GM18505 (cell line): ENCODE measurements around the gene ENTPD6.
"Not testable (repeated sequence)": the region's sequence is repeated elsewhere in the genome, so short reads cannot be mapped to it uniquely, and the experiment has no call there.

Experiments used
- ATAC-seq: cut with Tn5 transposase; IDR thresholded peaks from one replicate; pipeline ENCODE4 v1.9.1; 2021; ENCODE audit not compliant: unreplicated experiment
- POLR2A ChIP-seq: IDR thresholded peaks from 4 replicates; pipeline ENCODE4 v1.6.1; 2011; ENCODE audit warnings: borderline replicate concordance; ENCODE audit not compliant: insufficient read depth, insufficient read length; ENCODE audit errors: extremely low read depth

ENTPD6 gene

GRCh38 chr20:25229486-25230165 lies 34.1 kb downstream of the ENTPD6 start:
- no peak for ATAC-seq
- no peak for TF ChIP-seq POLR2A

GRCh38 chr20:25230166-25230831 lies 34.8 kb downstream of the ENTPD6 start:
- no peak for TF ChIP-seq POLR2A
- ATAC-seq: peak; percentile 93

- TF ChIP-seq POLR2A: no peak
- no peak for ATAC-seq
Observed at GRCh38 chr20:25233016-25233772, 37.7 kb downstream of the ENTPD6 start.

- not testable (repeated sequence) for ATAC-seq
Observed at GRCh38 chr20:25234009-25234849, 38.7 kb downstream of the ENTPD6 start.

GRCh38 chr20:25236450-25237304 lies 41.2 kb downstream of the ENTPD6 start:
- ATAC-seq: no peak
- TF ChIP-seq POLR2A: no peak

- TF ChIP-seq POLR2A: no peak
- no peak for ATAC-seq
Observed at GRCh38 chr20:25237610-25238318, 42.3 kb downstream of the ENTPD6 start.

- no peak for TF ChIP-seq POLR2A
Observed at GRCh38 chr20:25238319-25239037, 43.0 kb downstream of the ENTPD6 start.

GRCh38 chr20:25239387-25240370 lies 44.2 kb downstream of the ENTPD6 start:
- ATAC-seq: no peak
- TF ChIP-seq POLR2A: no peak

More at GRCh38 chr20:25238319-25239037, 43.0 kb downstream of the ENTPD6 start:
- ATAC-seq: no peak

- ATAC-seq: not testable (repeated sequence)
Observed at GRCh38 chr20:25240851-25241658, 45.5 kb downstream of the ENTPD6 start.

GRCh38 chr20:25241659-25241955 lies 46.1 kb downstream of the ENTPD6 start:
- ATAC-seq: not testable (repeated sequence)
